ENCODE results near the gene CBLIF. TPM values are rescaled to one million over a fixed set of nuclear protein-coding genes. Genes with fewer than 3 reads are reported as not detected.
"Not testable (repeated sequence)": the region's sequence is repeated elsewhere in the genome, so short reads cannot be mapped to it uniquely, and the experiment has no call there.

Gene CBLIF
- total and polyA plus RNA-seq, 2 of the 8 experiments (the other 6 are each of a cell fraction or from before 2014, with no cell fraction given): not detected

GRCh38 chr11:59849129-59849528 is 3.8 kb upstream of the CBLIF start (continued):
- TF ChIP-seq KDM5A (IDR thresholded peaks at IDR 0.05; ENCODE audit: low read length) (no peak), SP4 (IDR thresholded peaks at IDR 0.05; ENCODE audit: low read length) (no peak), CHD1 (IDR thresholded peaks at IDR 0.05; ENCODE audit: low read depth, low read length) (no peak), GABPA (IDR thresholded peaks at IDR 0.05; ENCODE audit: borderline replicate concordance, insufficient read depth, low read length) (no peak), E2F6 (IDR thresholded peaks at IDR 0.05) (no peak)

- H3K23ac ChIP-seq (ENCODE audit: insufficient read length); H3K79me2 ChIP-seq (ENCODE audit: control insufficient read depth in 1 of 2, insufficient read depth in 2 of 2, low read length in 2 of 2); POLR2A ChIA-PET (ENCODE audit: partially characterized antibody); H2AFZ ChIP-seq (ENCODE audit: low read length); H3K9ac ChIP-seq (replicated peaks in 1 of 4; ENCODE audit: extremely low read depth in 1 of 4, low read depth in 3 of 4, low read length in 3 of 4); H3K23me2 ChIP-seq (ENCODE audit: low read depth, low read length); H3K4me3 ChIP-seq (ENCODE audit: extremely low read depth in 1 of 4, insufficient read depth in 2 of 4, low read depth in 3 of 4, low read length in 4 of 4); H4K8ac ChIP-seq (ENCODE audit: extremely low read depth, insufficient read depth, low read length); H4K91ac ChIP-seq (replicated peaks; ENCODE audit: insufficient read length, low read length); H3K4ac ChIP-seq (replicated peaks; ENCODE audit: insufficient read length, low read depth, low read length); H3K56ac ChIP-seq (replicated peaks; ENCODE audit: insufficient read length, low read depth, low read length); H3K9me3 ChIP-seq (ENCODE audit: insufficient read depth in 2 of 2, low read depth in 1 of 2, low read length in 1 of 2); FAIRE-seq; H2BK20ac ChIP-seq (ENCODE audit: low read length); H3K79me1 ChIP-seq (ENCODE audit: low read depth, low read length); H3K27me3 ChIP-seq (replicated peaks in 1 of 4; ENCODE audit: control insufficient read depth in 3 of 4, extremely low read depth in 1 of 4, insufficient read depth in 3 of 4, low read length in 3 of 4); H3K27ac ChIP-seq (ENCODE audit: low read depth, low read length); H3K36me3 ChIP-seq (ENCODE audit: control insufficient read depth in 2 of 4, insufficient read depth in 4 of 4, low read length in 3 of 4); H3K14ac ChIP-seq (ENCODE audit: insufficient read length); H3K4me2 ChIP-seq (ENCODE audit: insufficient read depth in 1 of 2, low read depth in 2 of 2, low read length in 2 of 2); H3K18ac ChIP-seq (ENCODE audit: extremely low read depth, low read length); H2BK5ac ChIP-seq (ENCODE audit: low read depth, low read length); DNase-seq (ENCODE audit: low read depth in 1 of 2, low spot score in 2 of 2); H2BK12ac ChIP-seq (ENCODE audit: low read depth, low read length); H4K5ac ChIP-seq (ENCODE audit: insufficient read length, low read depth, low read length); H2BK15ac ChIP-seq (ENCODE audit: low read length); H3K4me1 ChIP-seq (replicated peaks in 1 of 4; ENCODE audit: control insufficient read depth in 3 of 4, insufficient read depth in 4 of 4, low read length in 3 of 4); H2AK5ac ChIP-seq (ENCODE audit: low read depth, low read length); H2BK120ac ChIP-seq (replicated peaks; ENCODE audit: low read depth, low read length); H4K20me1 ChIP-seq (replicated peaks in 1 of 2; ENCODE audit: control insufficient read depth in 1 of 2, insufficient read depth in 2 of 2, low read length in 2 of 2): not testable (repeated sequence)
- 87% methylated on average over 6 of the region's 6 CpGs; no CpG with 5 or more reads in 1 of the 2 experiments for WGBS, 2 experiments (ENCODE audit: extremely low coverage in 1 of 2, insufficient coverage in 1 of 2, insufficient read length in 1 of 2, insufficient replicate concordance in 2 of 2, low coverage in 1 of 2, low lambda C conversion rate in 2 of 2, missing lambda C conversion rate in 1 of 2)
- CTCF ChIA-PET (ENCODE audit: partially characterized antibody): interaction anchor here (0.9 to 1.3 kb wide), 2 partner anchors 9 to 18 kb away, joined by 3 to 4 read pairs; no protein-coding TSS in a partner anchor
These were observed 3.1 kb upstream of the CBLIF start for GRCh38 chr11:59848439-59848838.

Measured in H1 (cell line).